OCI-LY7 (cell line): ENCODE results near the gene RBM44. TPM values are rescaled to one million over a fixed set of nuclear protein-coding genes. Genes with fewer than 3 reads are reported as not detected.

ENCODE experiments used
- BruUV-seq: library from RNA; stranded (reverse); fragments of 400-500 nt; replicated peaks from 2 replicates; lab custom pipeline; 2021; lab: Mats Ljungman, UMichigan
- CTCF ChIA-PET: fragments of 300-600 bp; sonication (Branson Sonifier 250); formaldehyde crosslinking; loops from one replicate; lab custom pipeline; 2022; ENCODE audit warnings: antibody characterized with exemption; ENCODE audit not compliant: unreplicated experiment; lab: Charles Lee
- POLR2A ChIA-PET: fragments of 300-600 bp; sonication (Branson Sonifier 250); formaldehyde crosslinking; loops from one replicate; lab custom pipeline; 2022; ENCODE audit warnings: antibody characterized with exemption; lab: Charles Lee
- DNase-seq: peaks from one replicate; pipeline ENCODE4 v3.0.0-alpha.2; 2015; ENCODE audit warnings: low spot score
- H2AFZ ChIP-seq: fragments of 200-600 bp; sonication (generic), shearing (Covaris generic); 2 replicates; pipeline ENCODE4 v1.6.1; 2014; ENCODE audit warnings: mild to moderate bottlenecking, antibody characterized with exemption, low read length, moderate library complexity
- H3K27ac ChIP-seq: fragments of 200-600 bp; sonication (generic); 2 replicates; pipeline ENCODE4 v1.5.1; 2014; ENCODE audit warnings: mixed run types, low read depth, mild to moderate bottlenecking, moderate library complexity, low read length, inconsistent platforms; ENCODE audit not compliant: poor library complexity, severe bottlenecking
- H3K36me3 ChIP-seq: fragments of 200-600 bp; sonication (generic); 2 replicates; pipeline ENCODE4 v1.6.1; 2014; ENCODE audit warnings: mild to moderate bottlenecking, antibody characterized with exemption, low read length, moderate library complexity, mixed read lengths; ENCODE audit not compliant: insufficient read depth
- H3K4me1 ChIP-seq: fragments of 200-600 bp; sonication (generic); 2 replicates; pipeline ENCODE4 v1.5.1; 2014; ENCODE audit warnings: mild to moderate bottlenecking, low read length; ENCODE audit not compliant: insufficient read depth, poor library complexity, severe bottlenecking
- H3K4me2 ChIP-seq: fragments of 200-600 bp; sonication (generic); 2 replicates; pipeline ENCODE4 v1.6.1; 2014; ENCODE audit warnings: mild to moderate bottlenecking, low read length
- H3K4me3 ChIP-seq: fragments of 200-600 bp; sonication (generic); 2 replicates; pipeline ENCODE4 v1.5.1; 2014; ENCODE audit warnings: mild to moderate bottlenecking, low read depth, low read length; ENCODE audit not compliant: poor library complexity, severe bottlenecking
- H3K79me2 ChIP-seq: fragments of 200-600 bp; sonication (generic); 2 replicates; pipeline ENCODE4 v1.6.1; 2016; ENCODE audit warnings: low read depth, mild to moderate bottlenecking, low read length, moderate library complexity, mixed read lengths; ENCODE audit not compliant: insufficient read depth
- H3K9me2 ChIP-seq: fragments of 200-600 bp; sonication (generic); 2 replicates; pipeline ENCODE4 v1.6.1; 2016; ENCODE audit warnings: mild to moderate bottlenecking, low read length, mixed read lengths; ENCODE audit not compliant: insufficient read depth
- H3K9me3 ChIP-seq: fragments of 200-600 bp; sonication (generic); 2 replicates; pipeline ENCODE4 v1.6.1; 2014; ENCODE audit warnings: mild to moderate bottlenecking, mixed run types, low read length, mixed read lengths
- H4K20me1 ChIP-seq: fragments of 200-600 bp; sonication (generic); 2 replicates; pipeline ENCODE4 v1.6.1; 2014; ENCODE audit warnings: mild to moderate bottlenecking, antibody characterized with exemption, low read length, moderate library complexity, mixed read lengths; ENCODE audit not compliant: insufficient read depth
- EZH2phosphoT487 ChIP-seq: fragments of 200-600 bp; sonication (generic); IDR thresholded peaks from 2 replicates; pipeline ENCODE4 v1.6.1; 2018; ENCODE audit warnings: low read depth, borderline replicate concordance, mild to moderate bottlenecking, mixed run types, antibody characterized with exemption, low read length, moderate library complexity, mixed read lengths
- intact Hi-C: fragments of 100-400 bp; cut with micrococcal nuclease; formaldehyde crosslinking; loops from one replicate; pipeline ENCODE4 v1.10.0; 2022; ENCODE audit not compliant: unreplicated experiment
- total RNA-seq, 2 experiments: library from RNA; depleted of rRNA in 1 of 2; stranded (reverse); fragments of >200 nt in 1 of 2; shearing (Covaris generic) in 1 of 2; gene quantifications; 2 replicates each; pipeline ENCODE4 v1.2.3, GENCODE V29; 2014 to 2022
- TF ChIP-seq, protein P1 (sequence below): fragments of 200-600 bp; sonication (generic); conservative IDR thresholded peaks from 2 replicates; pipeline ENCODE4 v1.5.1; 2014; ENCODE audit warnings: mild to moderate bottlenecking, antibody characterized with exemption, low read length, moderate library complexity, mixed read lengths

RBM44 gene
- total RNA-seq, 2 experiments from 2014 or later, result 0.72 to 1.2 TPM

DNA sequence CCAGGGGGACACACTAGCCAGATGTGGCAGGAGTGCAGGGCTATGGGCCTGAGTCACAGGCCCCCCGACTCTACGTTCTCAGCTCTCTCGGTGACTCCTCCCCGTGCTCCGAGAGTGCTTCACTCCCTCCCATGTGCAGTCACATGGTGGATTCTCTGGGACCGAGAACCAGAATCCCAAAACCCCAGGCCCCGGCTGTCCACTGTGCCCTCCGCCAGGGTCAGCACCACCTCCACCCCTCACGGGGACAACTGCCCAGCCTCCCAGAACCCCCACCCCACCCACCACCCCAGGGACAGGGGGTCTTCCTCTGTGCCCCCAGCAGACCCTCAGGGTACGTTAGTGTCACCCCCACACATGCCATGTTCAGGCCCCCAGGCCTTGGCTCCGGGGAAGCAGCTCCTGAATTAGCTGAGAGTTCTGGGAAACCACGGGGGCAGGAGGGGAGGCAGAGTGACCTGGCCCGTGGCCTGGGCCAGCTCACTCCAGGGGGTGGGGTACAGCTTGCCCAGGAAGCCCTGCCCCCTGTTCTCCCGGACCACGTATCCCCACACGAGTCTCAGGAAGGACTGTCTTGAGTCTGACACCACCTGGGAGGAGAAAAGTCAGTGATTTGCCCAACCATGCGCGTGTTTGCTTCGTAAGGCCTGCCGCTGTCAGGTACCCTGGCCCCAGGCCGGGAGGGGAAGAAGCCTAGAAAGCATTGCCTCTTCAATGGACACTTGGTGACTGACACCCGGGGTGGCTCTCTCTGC, 65.3 kb downstream of the RBM44 start:
- no peak for TF ChIP-seq EZH2phosphoT487
- TF ChIP-seq, protein P1, sequence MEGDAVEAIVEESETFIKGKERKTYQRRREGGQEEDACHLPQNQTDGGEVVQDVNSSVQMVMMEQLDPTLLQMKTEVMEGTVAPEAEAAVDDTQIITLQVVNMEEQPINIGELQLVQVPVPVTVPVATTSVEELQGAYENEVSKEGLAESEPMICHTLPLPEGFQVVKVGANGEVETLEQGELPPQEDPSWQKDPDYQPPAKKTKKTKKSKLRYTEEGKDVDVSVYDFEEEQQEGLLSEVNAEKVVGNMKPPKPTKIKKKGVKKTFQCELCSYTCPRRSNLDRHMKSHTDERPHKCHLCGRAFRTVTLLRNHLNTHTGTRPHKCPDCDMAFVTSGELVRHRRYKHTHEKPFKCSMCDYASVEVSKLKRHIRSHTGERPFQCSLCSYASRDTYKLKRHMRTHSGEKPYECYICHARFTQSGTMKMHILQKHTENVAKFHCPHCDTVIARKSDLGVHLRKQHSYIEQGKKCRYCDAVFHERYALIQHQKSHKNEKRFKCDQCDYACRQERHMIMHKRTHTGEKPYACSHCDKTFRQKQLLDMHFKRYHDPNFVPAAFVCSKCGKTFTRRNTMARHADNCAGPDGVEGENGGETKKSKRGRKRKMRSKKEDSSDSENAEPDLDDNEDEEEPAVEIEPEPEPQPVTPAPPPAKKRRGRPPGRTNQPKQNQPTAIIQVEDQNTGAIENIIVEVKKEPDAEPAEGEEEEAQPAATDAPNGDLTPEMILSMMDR, result no peak
- intact Hi-C loops, result no loop called here
- no peak overlapping the region for H2AFZ ChIP-seq
- no peak overlapping the region for H3K27ac ChIP-seq
- no peaks in the 10 kb centered on the region for H4K20me1 ChIP-seq
- CTCF ChIA-PET, result no interaction called here
- DNase-seq, result no peak
- H3K9me3 ChIP-seq, result no peaks in the 10 kb centered on the region
- no peak overlapping the region for H3K4me2 ChIP-seq
- H3K4me1 ChIP-seq, result no peaks in the 10 kb centered on the region
- POLR2A ChIA-PET, result no interaction called here
- H3K9me2 ChIP-seq, result no peaks in the 10 kb centered on the region
- no peaks in the 10 kb centered on the region for H3K79me2 ChIP-seq
- no peak overlapping the region for H3K4me3 ChIP-seq
- no TSS peak for BruUV-seq
- no peaks in the 10 kb centered on the region for H3K36me3 ChIP-seq

DNA sequence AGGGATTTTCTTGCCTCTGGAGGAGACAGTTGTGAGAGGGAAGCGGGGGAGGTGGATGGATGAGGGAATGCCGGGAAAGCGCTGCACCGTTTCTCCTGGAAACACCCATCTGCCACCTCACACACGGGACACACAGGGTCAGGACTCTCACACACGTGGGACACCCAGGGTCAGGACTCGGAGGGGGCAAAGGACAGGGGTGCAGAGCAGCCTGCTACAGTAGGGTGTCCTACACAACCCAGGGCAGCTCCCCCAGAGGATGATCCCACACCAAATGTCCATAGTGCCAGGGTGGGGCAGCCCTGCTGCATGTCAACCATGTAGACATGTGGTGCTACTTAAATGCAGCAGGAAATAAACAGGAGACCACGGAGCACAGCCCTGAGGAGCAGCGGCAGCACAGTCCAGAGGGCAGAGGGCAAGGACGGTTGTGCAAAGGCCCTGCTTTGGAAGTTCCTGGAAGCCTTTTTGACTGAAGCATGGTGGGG, 65.9 kb downstream of the RBM44 start:
- H3K4me3 ChIP-seq, result no peak overlapping the region
- CTCF ChIA-PET, result no interaction called here
- no peak overlapping the region for H3K4me2 ChIP-seq
- no peaks in the 10 kb centered on the region for H3K9me3 ChIP-seq
- H3K27ac ChIP-seq, result no peak overlapping the region
- POLR2A ChIA-PET, result no interaction called here
- no peaks in the 10 kb centered on the region for H3K79me2 ChIP-seq
- H3K36me3 ChIP-seq, result no peaks in the 10 kb centered on the region
- no peaks in the 10 kb centered on the region for H3K4me1 ChIP-seq
- no peak for TF ChIP-seq EZH2phosphoT487
- TF ChIP-seq, protein P1, result no peak
- no peak overlapping the region for H2AFZ ChIP-seq
- intact Hi-C loops, result no loop called here
- no TSS peak for BruUV-seq
- DNase-seq, result no peak
- no peaks in the 10 kb centered on the region for H4K20me1 ChIP-seq
- no peaks in the 10 kb centered on the region for H3K9me2 ChIP-seq

DNA sequence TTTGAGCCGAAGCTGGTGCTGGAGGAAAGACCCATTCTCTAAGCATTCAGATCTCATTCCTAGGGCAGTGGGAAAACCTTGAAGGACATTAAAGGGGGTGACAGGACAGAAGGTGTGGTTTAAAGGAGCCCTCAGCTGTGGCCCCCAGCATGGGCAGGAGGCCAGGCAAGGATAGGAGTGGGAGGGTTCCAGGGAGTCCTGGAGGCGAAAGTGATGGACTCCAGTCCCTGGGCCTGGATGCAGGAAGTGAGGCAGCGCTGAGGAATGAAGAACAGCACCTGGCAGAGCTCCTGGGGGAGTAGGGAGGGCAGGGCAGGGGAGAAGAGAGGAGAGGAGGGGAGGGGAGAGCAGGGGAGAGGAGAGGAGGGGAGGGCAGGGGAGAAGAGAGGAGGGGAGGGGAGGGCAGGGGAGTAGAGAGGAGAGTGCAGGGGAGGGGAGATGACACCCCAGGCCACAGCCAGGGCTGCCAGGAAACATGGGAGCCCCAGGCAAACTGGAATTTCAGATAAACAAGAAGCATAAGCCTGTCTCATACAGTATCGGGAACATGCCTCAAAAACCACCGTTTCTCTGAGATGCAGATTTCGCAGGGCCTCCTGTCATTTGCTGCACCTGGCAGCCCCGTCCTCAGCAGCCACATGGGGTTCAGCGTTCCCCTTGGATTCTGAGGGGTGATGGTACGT, 66.5 kb downstream of the RBM44 start:
- Histone ChIP-seq H3K9me2 (no peaks in the 10 kb centered on the region), H3K36me3 (no peaks in the 10 kb centered on the region), H3K9me3 (no peaks in the 10 kb centered on the region), H2AFZ (no peak overlapping the region), H4K20me1 (no peaks in the 10 kb centered on the region), H3K27ac (no peak overlapping the region), H3K4me2 (no peak overlapping the region), H3K79me2 (no peaks in the 10 kb centered on the region), H3K4me1 (no peaks in the 10 kb centered on the region), H3K4me3 (no peak overlapping the region)
- ChIA-PET CTCF (no interaction called here), POLR2A (no interaction called here)
- no peak for DNase-seq
- no TSS peak for BruUV-seq
- TF ChIP-seq, protein P1, result no peak
- TF ChIP-seq EZH2phosphoT487, result no peak
- intact Hi-C loops, result no loop called here
